Putamen (tissue), 1 donor: ENCODE data around the gene FGF13.

ENCODE experiments used
- DNase-seq: peaks from one replicate; pipeline ENCODE4 v3.0.0-alpha.2; 2016; ENCODE audit warnings: low spot score

The FGF13 gene

GRCh38 chrX:138711399-138712347 is at the start of gene FGF13:
Gene FGF13, minus strand, starts transcription at chrX:138711717. Its CDS starts 714 bp downstream, at chrX:138711003.
- no peak for DNase-seq

DNA sequence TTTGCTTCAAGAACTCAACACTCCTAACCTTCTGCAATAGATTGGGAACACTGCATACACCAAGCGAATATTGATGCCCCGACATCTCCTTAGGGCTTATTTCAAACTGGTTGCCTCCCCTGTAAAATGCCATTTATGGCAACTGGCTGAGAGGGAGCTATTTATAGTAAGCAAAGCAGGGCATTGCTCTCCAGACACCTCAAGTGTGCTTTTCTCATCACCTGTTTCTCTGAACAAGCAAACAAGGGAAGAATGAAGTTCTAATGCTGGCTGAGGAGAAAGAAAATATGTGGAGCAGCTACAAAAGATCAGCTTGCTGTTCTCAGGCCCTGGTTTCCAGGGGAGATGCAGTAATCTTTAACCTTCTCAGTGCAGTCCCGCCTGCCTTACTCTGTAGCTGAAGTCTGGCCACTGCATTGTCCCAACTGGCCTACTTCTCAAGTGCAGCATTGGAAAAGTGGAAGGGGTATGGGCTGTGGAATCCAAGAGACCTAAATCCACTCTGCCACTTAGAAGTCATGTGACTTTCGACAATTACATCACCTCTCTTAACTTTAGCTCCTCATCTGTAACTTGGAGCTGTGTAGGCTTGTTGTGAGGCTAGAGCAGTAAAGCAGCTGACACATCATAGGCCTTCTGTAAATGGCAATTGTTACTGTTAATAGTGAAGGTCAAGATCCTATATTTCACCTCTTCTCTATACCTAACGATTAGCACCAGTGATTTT is 47.9 kb upstream of the FGF13 start:
- no peak for DNase-seq

DNA sequence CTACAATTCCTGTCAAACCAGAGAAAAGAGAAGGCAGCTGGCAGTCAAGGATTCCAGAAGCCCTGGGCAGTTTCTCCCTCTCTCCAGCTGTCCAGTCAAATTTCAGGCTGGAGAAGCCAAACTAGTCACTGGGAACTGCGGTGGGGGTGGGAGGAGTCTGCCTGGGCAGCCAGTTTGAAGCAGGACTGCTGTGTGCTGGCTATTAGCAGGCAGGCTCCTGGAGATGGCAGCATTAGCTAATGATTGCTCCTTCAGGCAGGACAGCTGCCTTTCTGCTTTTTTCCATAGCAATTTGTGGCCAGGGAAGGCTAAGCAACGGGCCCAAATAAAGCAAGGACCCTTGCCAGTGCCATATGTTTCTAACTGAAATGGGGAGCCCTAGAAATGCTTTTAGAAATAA is 44.7 kb upstream of the FGF13 start:
- DNase-seq, result no peak

GRCh38 chrX:138754861-138755260 is 43.3 kb upstream of the FGF13 start:
- DNase-seq, result no peak

- DNase-seq, result no peak
Measured at GRCh38 chrX:138748480-138748879, 37.0 kb upstream of the FGF13 start.

GRCh38 chrX:138745196-138745595 is 33.7 kb upstream of the FGF13 start:
- DNase-seq, result peak; percentile 22

- no peak for DNase-seq
Measured at GRCh38 chrX:138742217-138742616, 30.7 kb upstream of the FGF13 start.

DNA sequence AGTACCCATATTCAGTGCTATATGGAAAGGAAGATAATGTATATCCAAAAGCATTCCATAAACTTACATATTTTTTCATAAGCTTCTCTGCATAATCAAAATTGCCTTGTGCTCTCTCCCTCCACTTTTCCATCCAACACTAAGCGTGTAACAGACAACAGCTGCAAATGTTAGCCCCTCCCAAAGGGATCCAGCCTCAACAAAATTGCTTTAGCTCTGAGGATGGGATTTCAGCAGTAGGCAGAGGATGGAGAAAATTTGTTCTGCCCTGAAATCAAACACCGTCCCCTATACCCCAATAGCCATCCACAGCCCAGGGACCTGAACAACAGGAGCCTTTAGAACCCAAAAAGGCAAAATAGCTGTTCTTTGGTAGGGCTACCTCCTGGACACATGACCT is 28.8 kb upstream of the FGF13 start:
- no peak for DNase-seq

DNA sequence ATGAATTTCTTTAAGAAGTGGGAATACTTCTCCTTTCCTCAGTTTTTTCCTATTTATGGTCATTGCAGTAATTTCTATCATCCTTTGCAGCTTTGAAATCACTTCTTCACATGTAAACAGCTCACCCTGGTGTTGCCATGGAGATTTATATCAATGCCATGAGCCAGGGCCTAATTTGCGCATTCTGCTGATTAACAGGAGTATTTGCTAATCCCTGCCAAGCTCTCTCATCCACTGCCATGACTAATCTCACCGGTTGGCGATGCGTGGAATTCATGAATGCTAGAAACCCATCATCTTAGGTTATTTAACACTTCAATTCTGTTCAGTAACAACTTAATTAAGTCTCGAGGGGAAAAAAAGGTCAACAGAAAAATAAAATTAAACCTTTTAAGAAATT is 11.8 kb upstream of the FGF13 start:
- DNase-seq, result no peak

- DNase-seq, result no peak
Measured at GRCh38 chrX:138719396-138719795, 7.9 kb upstream of the FGF13 start.

DNA sequence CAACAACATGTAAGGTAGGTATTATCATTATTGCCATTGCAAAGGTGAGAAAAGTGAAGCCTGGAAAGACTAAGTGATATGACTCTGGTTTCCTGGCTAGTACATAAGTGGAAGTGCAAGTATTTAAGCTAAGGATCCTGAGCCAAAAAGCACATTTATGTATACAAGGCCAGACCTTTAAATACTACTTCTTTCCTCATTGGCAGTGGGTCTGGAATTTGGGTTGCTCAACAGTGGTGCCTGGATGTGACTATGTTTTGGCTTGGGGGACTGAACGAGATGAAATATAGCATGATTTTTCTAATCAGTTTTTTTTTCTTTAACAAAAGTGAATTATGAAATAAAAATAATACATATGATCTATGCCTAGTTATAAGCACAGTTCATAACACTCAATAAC is 7.4 kb upstream of the FGF13 start:
- DNase-seq, result no peak

DNA sequence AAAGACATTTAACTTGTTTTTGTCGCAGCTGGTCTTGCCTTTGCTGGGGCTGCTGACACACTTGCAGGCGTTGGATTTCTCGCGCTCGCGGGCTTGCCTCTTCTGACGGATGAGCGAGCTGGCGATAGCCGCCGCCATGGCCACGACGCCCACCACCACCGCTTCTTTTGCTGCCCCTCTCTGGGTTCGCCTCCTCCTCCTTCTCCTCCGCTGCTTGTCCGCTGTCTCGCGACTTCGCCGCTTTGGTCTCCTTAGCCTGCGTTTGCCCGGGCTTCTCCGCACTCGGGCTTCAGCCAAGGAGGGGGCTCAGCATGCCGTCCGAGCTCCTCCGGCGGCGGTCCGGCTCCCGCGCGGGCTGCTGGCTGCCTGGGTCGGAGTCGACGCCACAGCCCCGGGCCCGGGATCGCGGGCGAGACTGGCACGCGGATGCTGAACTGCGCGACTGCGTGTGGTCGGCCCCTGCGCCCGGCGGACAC is 613 bp downstream of the FGF13 start:
- no peak for DNase-seq

GRCh38 chrX:138709886-138710791 is 1.4 kb downstream of the FGF13 start:
- DNase-seq, result no peak

- DNase-seq, result no peak
Measured at GRCh38 chrX:138708268-138708667, 3.2 kb downstream of the FGF13 start.

DNA sequence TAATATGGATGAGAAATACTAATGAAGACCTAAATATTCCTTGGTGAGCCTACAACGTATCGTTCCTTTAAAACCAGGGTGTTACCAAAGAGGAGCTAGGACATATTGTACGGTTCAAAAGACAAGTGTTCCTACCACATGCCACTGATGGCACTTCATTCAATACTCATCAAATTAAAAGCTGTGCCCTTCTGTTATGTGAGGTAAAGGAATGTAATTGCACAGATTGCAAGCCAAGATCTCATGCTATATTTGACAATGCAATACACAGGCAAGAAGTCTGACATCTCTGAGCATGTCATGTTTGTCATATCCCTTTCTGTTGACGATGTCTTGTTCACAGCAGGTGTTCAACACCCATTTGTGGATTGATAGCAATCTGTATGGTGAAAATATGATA is 6.9 kb downstream of the FGF13 start:
- no peak for DNase-seq

- no peak for DNase-seq
Measured at GRCh38 chrX:138704101-138704500, 7.4 kb downstream of the FGF13 start.

DNA sequence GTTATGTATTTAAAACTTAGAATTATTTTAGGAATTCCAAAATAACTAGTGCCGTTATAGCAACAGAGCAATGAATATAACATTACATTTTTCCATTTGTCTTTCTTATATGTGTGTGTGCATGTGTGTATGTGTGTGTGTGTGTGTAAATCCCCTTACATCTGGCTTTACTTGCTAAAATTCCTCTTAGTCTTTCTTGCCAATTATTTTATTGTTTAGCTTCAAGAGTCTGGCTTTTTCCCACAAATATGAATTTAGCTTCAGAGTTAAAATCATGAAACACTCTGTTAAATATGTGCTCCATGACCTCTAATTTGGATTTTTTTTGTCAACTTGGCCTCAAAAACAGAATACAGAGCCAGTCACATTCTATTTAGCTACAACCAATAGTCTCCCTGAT is 18.9 kb downstream of the FGF13 start:
- DNase-seq, result no peak

- DNase-seq, result no peak
Measured at GRCh38 chrX:138691186-138691585, 20.3 kb downstream of the FGF13 start.

DNA sequence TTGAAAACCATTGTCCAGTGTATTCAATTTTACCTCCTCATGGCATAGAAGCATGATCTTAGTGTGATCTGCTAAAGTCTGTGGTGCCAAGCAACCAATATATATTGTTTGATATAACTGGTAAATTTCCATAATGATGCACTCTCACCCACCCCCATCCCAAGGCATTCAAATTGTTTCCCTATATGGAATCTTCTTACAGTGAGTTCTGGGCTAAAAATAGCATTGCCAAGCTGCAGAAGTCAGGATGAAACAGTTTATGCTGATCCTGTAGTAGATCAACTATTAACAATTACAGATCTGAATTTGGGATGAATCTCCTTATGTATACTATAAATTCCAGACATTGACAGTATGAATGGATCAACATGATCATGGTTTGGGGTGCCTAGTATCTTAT is 20.9 kb downstream of the FGF13 start:
- DNase-seq, result no peak

GRCh38 chrX:138683600-138683999 is 27.9 kb downstream of the FGF13 start:
- no peak for DNase-seq

DNA sequence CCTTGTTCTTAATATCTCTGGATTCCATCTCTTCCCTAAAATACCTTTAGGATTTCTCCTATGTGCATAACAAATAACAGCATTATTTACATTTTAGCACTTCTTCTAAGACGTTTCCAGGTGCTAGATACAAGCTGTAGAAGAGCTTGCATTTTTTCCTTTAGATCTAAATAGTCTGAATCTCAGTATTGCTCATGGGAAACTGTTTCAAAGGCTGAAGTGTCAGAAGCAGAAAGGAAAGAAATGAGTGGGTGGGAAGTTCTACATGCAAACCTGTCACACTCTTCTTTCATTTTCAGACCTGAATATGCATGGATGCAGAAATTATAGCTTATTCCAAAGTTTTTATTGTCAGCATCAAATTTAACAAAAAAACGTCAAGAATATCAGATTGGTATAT is 41.8 kb downstream of the FGF13 start:
- DNase-seq, result peak; percentile 17

DNA sequence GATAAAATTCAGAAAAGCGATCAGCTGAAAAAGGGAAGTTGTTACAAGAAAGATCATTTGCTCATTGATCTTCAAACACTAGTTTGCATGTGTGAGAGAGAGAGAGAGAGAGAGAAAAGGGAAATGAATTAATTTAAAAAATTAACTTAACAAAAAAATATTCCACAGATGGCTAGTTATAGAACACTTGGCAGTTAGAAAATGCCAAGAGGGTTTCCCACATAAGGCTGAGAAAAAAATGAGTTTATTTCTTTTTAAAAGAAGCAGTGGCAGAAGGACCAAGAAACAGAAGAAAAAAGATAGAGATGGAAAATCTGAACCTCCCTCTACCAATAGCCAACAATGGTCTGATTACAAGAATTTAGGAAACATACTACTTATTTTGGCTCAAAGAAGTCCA is 47.1 kb downstream of the FGF13 start:
- DNase-seq, result no peak
